Liver (tissue), 9 donors: Measurements from ENCODE around the gene VTCN1. TPM values are rescaled to one million over a fixed set of nuclear protein-coding genes. Genes with fewer than 3 reads are reported as not detected.

ENCODE experiments used
- DNase-seq: peaks from one replicate; pipeline ENCODE4 v3.0.0-alpha.2; 2017; ENCODE audit warnings: low spot score
- H3K27ac ChIP-seq, 2 donors: one replicate each; pipeline ENCODE4 v1.7.0; 2013; ENCODE audit warnings: inconsistent platforms in 2 of 2, low read length in 2 of 2, control low read depth in 1 of 2, low read depth in 1 of 2, mild to moderate bottlenecking in 1 of 2
- H3K27me3 ChIP-seq, 4 donors: one replicate each; pipeline versions ENCODE4 v1.6.1 to v1.7.0; 2013; ENCODE audit warnings: low read length in 3 of 4, inconsistent platforms in 1 of 4, mild to moderate bottlenecking in 1 of 4, moderate library complexity in 1 of 4; ENCODE audit not compliant: control insufficient read depth in 4 of 4, insufficient read depth in 4 of 4
- H3K36me3 ChIP-seq, 4 donors: one replicate each; pipeline versions ENCODE4 v1.6.1 to v1.7.0; 2013; ENCODE audit warnings: low read length in 3 of 4, mild to moderate bottlenecking in 3 of 4, low read depth in 1 of 4, moderate library complexity in 1 of 4; ENCODE audit not compliant: control insufficient read depth in 4 of 4, insufficient read depth in 3 of 4
- H3K4me1 ChIP-seq, 4 donors: one replicate each; pipeline versions ENCODE4 v1.6.1 to v1.7.0; 2013; ENCODE audit warnings: low read length in 3 of 4, mild to moderate bottlenecking in 3 of 4, moderate library complexity in 1 of 4; ENCODE audit not compliant: control insufficient read depth in 4 of 4, insufficient read depth in 4 of 4
- H3K4me3 ChIP-seq, 3 donors: one replicate each; pipeline versions ENCODE4 v1.6.1 to v1.7.0; 2013; ENCODE audit warnings: low read length in 3 of 3, control low read depth in 1 of 3, low read depth in 1 of 3, mild to moderate bottlenecking in 1 of 3
- H3K9ac ChIP-seq, 2 donors: one replicate each; pipeline ENCODE4 v1.7.0; 2013; ENCODE audit warnings: low read length in 2 of 2, mild to moderate bottlenecking in 2 of 2, moderate library complexity in 2 of 2, control low read depth in 1 of 2, low read depth in 1 of 2
- H3K9me3 ChIP-seq, 4 donors: one replicate each; pipeline versions ENCODE4 v1.6.1 to v1.7.0; 2013; ENCODE audit warnings: low read length in 3 of 4; ENCODE audit not compliant: control insufficient read depth in 4 of 4
- EGR1 ChIP-seq, 2 donors: IDR thresholded peaks; 2 replicates each; pipeline ENCODE4 v1.6.1; 2016 to 2018; ENCODE audit warnings: antibody characterized with exemption in 2 of 2, low read depth in 2 of 2
- FOXA1 ChIP-seq: IDR thresholded peaks from 2 replicates; pipeline ENCODE4 v1.6.1; 2016; ENCODE audit warnings: antibody characterized with exemption
- FOXA2 ChIP-seq: IDR thresholded peaks from 2 replicates; pipeline ENCODE4 v1.6.1; 2016; ENCODE audit warnings: antibody characterized with exemption
- GABPA ChIP-seq, 2 donors: IDR thresholded peaks in 1 of 2; conservative IDR thresholded peaks in 1 of 2; 2 replicates each; pipeline ENCODE4 v1.6.1; 2016; ENCODE audit warnings: antibody characterized with exemption in 2 of 2, mild to moderate bottlenecking in 1 of 2, moderate library complexity in 1 of 2
- HNF4A ChIP-seq, 2 donors: conservative IDR thresholded peaks; 2 replicates each; pipeline ENCODE4 v1.6.1; 2016; ENCODE audit warnings: antibody characterized with exemption in 2 of 2, mild to moderate bottlenecking in 2 of 2
- HNF4G ChIP-seq: IDR thresholded peaks from 2 replicates; pipeline ENCODE4 v1.6.1; 2016; ENCODE audit warnings: antibody characterized with exemption
- JUND ChIP-seq, 2 donors: IDR thresholded peaks; 2 replicates each; pipeline ENCODE4 v1.6.1; 2016; ENCODE audit warnings: antibody characterized with exemption in 2 of 2
- NR2F2 ChIP-seq: IDR thresholded peaks from 2 replicates; pipeline ENCODE4 v1.6.1; 2016; ENCODE audit warnings: antibody characterized with exemption
- RAD21 ChIP-seq, 2 donors: IDR thresholded peaks; 2 replicates each; pipeline ENCODE4 v1.6.1; 2016; ENCODE audit warnings: antibody characterized with exemption in 2 of 2, mild to moderate bottlenecking in 2 of 2
- RXRA ChIP-seq, 2 donors: IDR thresholded peaks; 2 replicates each; pipeline ENCODE4 v1.6.1; 2017 to 2018; ENCODE audit warnings: antibody characterized with exemption in 2 of 2, mild to moderate bottlenecking in 1 of 2
- SP1 ChIP-seq: IDR thresholded peaks from 2 replicates; pipeline ENCODE4 v1.6.1; 2018; ENCODE audit warnings: antibody characterized with exemption, mild to moderate bottlenecking
- TAF1 ChIP-seq: conservative IDR thresholded peaks from 2 replicates; pipeline ENCODE4 v1.6.1; 2016; ENCODE audit warnings: antibody characterized with exemption, mild to moderate bottlenecking
- YY1 ChIP-seq: IDR thresholded peaks from 2 replicates; pipeline ENCODE4 v1.6.1; 2016; ENCODE audit warnings: antibody characterized with exemption, mild to moderate bottlenecking
- WGBS: extraction: QIAGEN DNeasy Blood & Tissue Kit; methylation state at CpG from one replicate; pipeline ENCODE4 v1.1.7; 2013; 5-methylcytosine and 5-hydroxymethylcytosine counted together
- polyA plus RNA-seq, 2 donors: library from polyadenylated mRNA; stranded (reverse) in 1 of 2; unstranded in 1 of 2; fragments of 200-250 nt in 1 of 2; fragments of >200 nt in 1 of 2; fragmentation: Nextera tagmentation in 1 of 2; extraction: Ambion mirVana in 1 of 2; gene quantifications; one replicate each; pipeline versions ENCODE4 v1.2.1 to v1.2.3, GENCODE V29; 2013 to 2015
- total RNA-seq, 2 donors: library from RNA; depleted of rRNA; stranded (reverse); fragments of >200 nt; gene quantifications; one replicate each; pipeline ENCODE4 v1.2.3, GENCODE V29; 2014
- TF ChIP-seq, protein P1 (sequence below): IDR thresholded peaks from 2 replicates; pipeline ENCODE4 v1.6.1; 2016; ENCODE audit warnings: antibody characterized with exemption
- TF ChIP-seq, protein P2 (sequence below): IDR thresholded peaks from 2 replicates; pipeline ENCODE4 v1.6.1; 2016; ENCODE audit warnings: antibody characterized with exemption
- TF ChIP-seq, protein P3 (sequence below): IDR thresholded peaks from 2 replicates; pipeline ENCODE4 v1.6.1; 2016; ENCODE audit warnings: antibody characterized with exemption
- TF ChIP-seq, protein P4 (sequence below): fragments of 150-350 bp; IDR thresholded peaks from 2 replicates; pipeline ENCODE4 v1.5.1; 2017; ENCODE audit warnings: improper control_type of control experiment, low read depth, low read length; ENCODE audit not compliant: missing input control
- TF ChIP-seq, protein P5 (sequence below): IDR thresholded peaks from 2 replicates; pipeline ENCODE4 v1.6.1; 2016; ENCODE audit warnings: antibody characterized with exemption, mild to moderate bottlenecking
- donor health status: healthy.
- donor health status: healthy.
- donor health status: healthy.
- donor health status: healthy.
- donor health status: healthy.

The VTCN1 gene, protein sequence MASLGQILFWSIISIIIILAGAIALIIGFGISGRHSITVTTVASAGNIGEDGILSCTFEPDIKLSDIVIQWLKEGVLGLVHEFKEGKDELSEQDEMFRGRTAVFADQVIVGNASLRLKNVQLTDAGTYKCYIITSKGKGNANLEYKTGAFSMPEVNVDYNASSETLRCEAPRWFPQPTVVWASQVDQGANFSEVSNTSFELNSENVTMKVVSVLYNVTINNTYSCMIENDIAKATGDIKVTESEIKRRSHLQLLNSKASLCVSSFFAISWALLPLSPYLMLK
- total RNA-seq (under 1 TPM; 0.28 to 0.59 TPM), polyA plus RNA-seq (1 to 10 TPM in 1 of 2 donors, under 1 TPM in 1; 0.32 to 1.0 TPM)

DNA sequence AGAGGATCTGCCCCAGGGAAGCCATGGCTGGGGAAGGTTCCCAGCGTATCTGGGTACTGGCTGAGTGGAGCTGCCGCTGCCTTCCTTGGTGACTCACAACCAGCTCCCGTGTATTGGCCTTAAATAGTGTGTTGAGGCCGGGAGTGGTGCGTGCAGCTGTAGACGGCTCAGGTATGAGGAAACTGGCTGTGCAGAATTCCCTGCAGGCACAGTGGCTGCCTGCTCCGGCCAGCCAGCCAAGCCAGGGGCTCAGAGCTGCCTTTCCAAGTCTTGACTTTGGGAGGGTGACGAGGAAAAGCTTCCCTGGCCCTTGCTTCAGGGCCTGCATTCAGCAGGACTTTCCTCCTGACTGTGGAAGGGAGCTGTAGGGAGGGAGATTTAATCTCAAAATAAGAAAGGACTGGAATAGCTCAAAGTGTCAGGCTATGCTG is at the start of gene VTCN1:
Gene VTCN1 (minus strand): TSS at position 97 of the 431 bp plus-strand sequence. CDS start 72 bp downstream, at position 25.
- no peak for DNase-seq
- 75% methylated on average over 8 of the region's 8 CpGs for WGBS
- no peak for TF ChIP-seq RXRA (IDR thresholded peaks at IDR 0.05)
- TF ChIP-seq NR2F2 = no peak
- TF ChIP-seq, protein P1, sequence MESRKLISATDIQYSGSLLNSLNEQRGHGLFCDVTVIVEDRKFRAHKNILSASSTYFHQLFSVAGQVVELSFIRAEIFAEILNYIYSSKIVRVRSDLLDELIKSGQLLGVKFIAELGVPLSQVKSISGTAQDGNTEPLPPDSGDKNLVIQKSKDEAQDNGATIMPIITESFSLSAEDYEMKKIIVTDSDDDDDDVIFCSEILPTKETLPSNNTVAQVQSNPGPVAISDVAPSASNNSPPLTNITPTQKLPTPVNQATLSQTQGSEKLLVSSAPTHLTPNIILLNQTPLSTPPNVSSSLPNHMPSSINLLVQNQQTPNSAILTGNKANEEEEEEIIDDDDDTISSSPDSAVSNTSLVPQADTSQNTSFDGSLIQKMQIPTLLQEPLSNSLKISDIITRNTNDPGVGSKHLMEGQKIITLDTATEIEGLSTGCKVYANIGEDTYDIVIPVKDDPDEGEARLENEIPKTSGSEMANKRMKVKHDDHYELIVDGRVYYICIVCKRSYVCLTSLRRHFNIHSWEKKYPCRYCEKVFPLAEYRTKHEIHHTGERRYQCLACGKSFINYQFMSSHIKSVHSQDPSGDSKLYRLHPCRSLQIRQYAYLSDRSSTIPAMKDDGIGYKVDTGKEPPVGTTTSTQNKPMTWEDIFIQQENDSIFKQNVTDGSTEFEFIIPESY = no peak
- TF ChIP-seq, protein P2, sequence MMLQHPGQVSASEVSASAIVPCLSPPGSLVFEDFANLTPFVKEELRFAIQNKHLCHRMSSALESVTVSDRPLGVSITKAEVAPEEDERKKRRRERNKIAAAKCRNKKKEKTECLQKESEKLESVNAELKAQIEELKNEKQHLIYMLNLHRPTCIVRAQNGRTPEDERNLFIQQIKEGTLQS = no peak
- TF ChIP-seq RAD21 (IDR thresholded peaks at IDR 0.05) = no peak
- TF ChIP-seq YY1 = no peak
- TF ChIP-seq GABPA (IDR thresholded peaks at IDR 0.05 in 1 of 2, conservative IDR thresholded peaks at IDR 0.05 in 1 of 2) = no peak
- no peak for TF ChIP-seq EGR1 (IDR thresholded peaks at IDR 0.05; ENCODE audit: low read depth in 2 of 2)
- TF ChIP-seq FOXA1 = no peak
- TF ChIP-seq, protein P3, sequence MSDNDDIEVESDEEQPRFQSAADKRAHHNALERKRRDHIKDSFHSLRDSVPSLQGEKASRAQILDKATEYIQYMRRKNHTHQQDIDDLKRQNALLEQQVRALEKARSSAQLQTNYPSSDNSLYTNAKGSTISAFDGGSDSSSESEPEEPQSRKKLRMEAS = no peak
- TF ChIP-seq HNF4G = no peak
- TF ChIP-seq SP1 = no peak
- TF ChIP-seq, protein P4, sequence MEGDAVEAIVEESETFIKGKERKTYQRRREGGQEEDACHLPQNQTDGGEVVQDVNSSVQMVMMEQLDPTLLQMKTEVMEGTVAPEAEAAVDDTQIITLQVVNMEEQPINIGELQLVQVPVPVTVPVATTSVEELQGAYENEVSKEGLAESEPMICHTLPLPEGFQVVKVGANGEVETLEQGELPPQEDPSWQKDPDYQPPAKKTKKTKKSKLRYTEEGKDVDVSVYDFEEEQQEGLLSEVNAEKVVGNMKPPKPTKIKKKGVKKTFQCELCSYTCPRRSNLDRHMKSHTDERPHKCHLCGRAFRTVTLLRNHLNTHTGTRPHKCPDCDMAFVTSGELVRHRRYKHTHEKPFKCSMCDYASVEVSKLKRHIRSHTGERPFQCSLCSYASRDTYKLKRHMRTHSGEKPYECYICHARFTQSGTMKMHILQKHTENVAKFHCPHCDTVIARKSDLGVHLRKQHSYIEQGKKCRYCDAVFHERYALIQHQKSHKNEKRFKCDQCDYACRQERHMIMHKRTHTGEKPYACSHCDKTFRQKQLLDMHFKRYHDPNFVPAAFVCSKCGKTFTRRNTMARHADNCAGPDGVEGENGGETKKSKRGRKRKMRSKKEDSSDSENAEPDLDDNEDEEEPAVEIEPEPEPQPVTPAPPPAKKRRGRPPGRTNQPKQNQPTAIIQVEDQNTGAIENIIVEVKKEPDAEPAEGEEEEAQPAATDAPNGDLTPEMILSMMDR = no peak
- TF ChIP-seq HNF4A (conservative IDR thresholded peaks at IDR 0.05) = no peak
- TF ChIP-seq FOXA2 = no peak
- TF ChIP-seq, protein P5, sequence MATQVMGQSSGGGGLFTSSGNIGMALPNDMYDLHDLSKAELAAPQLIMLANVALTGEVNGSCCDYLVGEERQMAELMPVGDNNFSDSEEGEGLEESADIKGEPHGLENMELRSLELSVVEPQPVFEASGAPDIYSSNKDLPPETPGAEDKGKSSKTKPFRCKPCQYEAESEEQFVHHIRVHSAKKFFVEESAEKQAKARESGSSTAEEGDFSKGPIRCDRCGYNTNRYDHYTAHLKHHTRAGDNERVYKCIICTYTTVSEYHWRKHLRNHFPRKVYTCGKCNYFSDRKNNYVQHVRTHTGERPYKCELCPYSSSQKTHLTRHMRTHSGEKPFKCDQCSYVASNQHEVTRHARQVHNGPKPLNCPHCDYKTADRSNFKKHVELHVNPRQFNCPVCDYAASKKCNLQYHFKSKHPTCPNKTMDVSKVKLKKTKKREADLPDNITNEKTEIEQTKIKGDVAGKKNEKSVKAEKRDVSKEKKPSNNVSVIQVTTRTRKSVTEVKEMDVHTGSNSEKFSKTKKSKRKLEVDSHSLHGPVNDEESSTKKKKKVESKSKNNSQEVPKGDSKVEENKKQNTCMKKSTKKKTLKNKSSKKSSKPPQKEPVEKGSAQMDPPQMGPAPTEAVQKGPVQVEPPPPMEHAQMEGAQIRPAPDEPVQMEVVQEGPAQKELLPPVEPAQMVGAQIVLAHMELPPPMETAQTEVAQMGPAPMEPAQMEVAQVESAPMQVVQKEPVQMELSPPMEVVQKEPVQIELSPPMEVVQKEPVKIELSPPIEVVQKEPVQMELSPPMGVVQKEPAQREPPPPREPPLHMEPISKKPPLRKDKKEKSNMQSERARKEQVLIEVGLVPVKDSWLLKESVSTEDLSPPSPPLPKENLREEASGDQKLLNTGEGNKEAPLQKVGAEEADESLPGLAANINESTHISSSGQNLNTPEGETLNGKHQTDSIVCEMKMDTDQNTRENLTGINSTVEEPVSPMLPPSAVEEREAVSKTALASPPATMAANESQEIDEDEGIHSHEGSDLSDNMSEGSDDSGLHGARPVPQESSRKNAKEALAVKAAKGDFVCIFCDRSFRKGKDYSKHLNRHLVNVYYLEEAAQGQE = no peak
- TF ChIP-seq JUND (IDR thresholded peaks at IDR 0.05) = no peak
- TF ChIP-seq TAF1 = no peak
- H3K27ac ChIP-seq = no peak within 1 kb of the TSS
- no peaks in the 10 kb centered on the region for H3K9me3 ChIP-seq
- no peak within 1 kb of the TSS for H3K4me3 ChIP-seq
- no peak within 1 kb of the TSS for H3K9ac ChIP-seq
- no peaks in the 10 kb centered on the region for H3K36me3 ChIP-seq
- H3K27me3 ChIP-seq = peaks cover 0 to 4% (median 0%) of the 10 kb centered on the region in 4 donors
- H3K4me1 ChIP-seq = no peaks in the 10 kb centered on the region
